Right lobe of liver (tissue), 4 donors: ENCODE data around the gene NKAIN2.

Source experiments
- POLR2A ChIP-seq: fragments of 450-650 bp; IDR thresholded peaks from one replicate; pipeline ENCODE4 v1.6.1; 2017; ENCODE audit warnings: antibody characterized with exemption, mild to moderate bottlenecking
- TF ChIP-seq, protein P1 (sequence below), 4 donors: fragments of 200-600 bp in 3 of 4; fragments of 450-650 bp in 1 of 4; IDR thresholded peaks; one replicate each; pipeline versions ENCODE4 v1.5.1 to v1.8.0; 2016 to 2022; ENCODE audit warnings: antibody characterized with exemption in 4 of 4, mild to moderate bottlenecking in 2 of 4
- donor health status: DM: no; HTN: no; CAD: no.
- donor health status: DM: no; HTN: no; CAD: no.
- donor health status: DM: no; HTN: yes; CAD: no.

GRCh38 chr6:124069230-124069950, 265.7 kb downstream of the NKAIN2 start:
- TF ChIP-seq, protein P1, sequence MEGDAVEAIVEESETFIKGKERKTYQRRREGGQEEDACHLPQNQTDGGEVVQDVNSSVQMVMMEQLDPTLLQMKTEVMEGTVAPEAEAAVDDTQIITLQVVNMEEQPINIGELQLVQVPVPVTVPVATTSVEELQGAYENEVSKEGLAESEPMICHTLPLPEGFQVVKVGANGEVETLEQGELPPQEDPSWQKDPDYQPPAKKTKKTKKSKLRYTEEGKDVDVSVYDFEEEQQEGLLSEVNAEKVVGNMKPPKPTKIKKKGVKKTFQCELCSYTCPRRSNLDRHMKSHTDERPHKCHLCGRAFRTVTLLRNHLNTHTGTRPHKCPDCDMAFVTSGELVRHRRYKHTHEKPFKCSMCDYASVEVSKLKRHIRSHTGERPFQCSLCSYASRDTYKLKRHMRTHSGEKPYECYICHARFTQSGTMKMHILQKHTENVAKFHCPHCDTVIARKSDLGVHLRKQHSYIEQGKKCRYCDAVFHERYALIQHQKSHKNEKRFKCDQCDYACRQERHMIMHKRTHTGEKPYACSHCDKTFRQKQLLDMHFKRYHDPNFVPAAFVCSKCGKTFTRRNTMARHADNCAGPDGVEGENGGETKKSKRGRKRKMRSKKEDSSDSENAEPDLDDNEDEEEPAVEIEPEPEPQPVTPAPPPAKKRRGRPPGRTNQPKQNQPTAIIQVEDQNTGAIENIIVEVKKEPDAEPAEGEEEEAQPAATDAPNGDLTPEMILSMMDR (IDR thresholded peaks at IDR 0.05) = no peak
- no peak for TF ChIP-seq POLR2A
